Epithelial cell of proximal tubule (primary cell): ENCODE measurements around the gene MARS1. TPM values are rescaled to one million over a fixed set of nuclear protein-coding genes. Genes with fewer than 3 reads are reported as not detected.

Experiments used
- DNase-seq: peaks from one replicate; pipeline ENCODE4 v3.0.0-alpha.2; 2011; ENCODE audit warnings: low read depth
- H3K4me3 ChIP-seq: 2 replicates; pipeline ENCODE4 v1.5.1; 2011; ENCODE audit warnings: low read depth, mild to moderate bottlenecking, low read length
- CTCF ChIP-seq: conservative IDR thresholded peaks from 2 replicates; pipeline ENCODE4 v1.5.1; 2012; ENCODE audit warnings: low read depth, mild to moderate bottlenecking, low read length
- total RNA-seq: library from RNA; depleted of rRNA; stranded (reverse); fragments of >200 nt; gene quantifications from 2 replicates; pipeline ENCODE4 v1.2.3, GENCODE V29; 2015

MARS1 gene
- total RNA-seq, 1 donor from 2014 or later, result 107 TPM

- TF ChIP-seq CTCF, result no peak
- DNase-seq, result no peak
- H3K4me3 ChIP-seq, result no peak overlapping the region
Measured at GRCh38 chr12:57548488-57548887, 60.6 kb downstream of the MARS1 start.

- no peak for DNase-seq
- H3K4me3 ChIP-seq, result peak overlapping the region; percentile 56
- no peak for TF ChIP-seq CTCF
Measured at GRCh38 chr12:57549203-57549908, 61.5 kb downstream of the MARS1 start.

DNA sequence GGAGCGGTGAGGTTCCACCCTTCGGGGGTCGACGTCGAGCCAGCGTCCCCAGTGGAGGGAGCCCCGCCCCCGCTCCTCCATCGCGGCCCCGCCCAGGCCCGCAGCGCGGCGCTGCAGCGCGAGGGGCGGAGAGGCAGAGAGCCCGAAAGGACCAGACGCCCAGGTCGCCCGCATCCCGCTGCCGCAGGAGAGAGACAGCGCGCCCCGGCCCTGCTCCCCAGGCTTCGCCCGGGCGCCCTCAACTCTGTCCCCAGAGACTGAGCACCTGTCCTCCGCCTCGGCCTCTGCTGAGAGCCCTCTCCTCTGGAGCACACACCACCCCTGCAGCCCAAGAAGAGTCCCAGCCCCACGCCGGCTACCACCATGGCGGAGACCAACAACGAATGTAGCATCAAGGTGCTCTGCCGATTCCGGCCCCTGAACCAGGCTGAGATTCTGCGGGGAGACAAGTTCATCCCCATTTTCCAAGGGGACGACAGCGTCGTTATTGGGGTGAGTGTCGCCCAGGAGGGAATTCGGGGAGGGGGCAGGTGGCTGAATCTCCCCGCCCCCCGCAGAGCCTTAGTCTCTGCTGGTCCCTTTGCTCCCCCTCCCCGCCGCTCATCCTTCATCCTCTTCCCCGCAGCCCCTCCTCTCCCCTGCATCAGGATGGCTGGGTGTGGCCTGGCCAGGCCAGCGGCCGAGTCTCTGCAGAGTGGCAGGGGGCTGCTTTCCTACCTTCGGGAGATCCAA, 62.2 kb downstream of the MARS1 start, which contains the start of gene KIF5A:
Gene KIF5A, plus strand, starts transcription at position 136 of the 732 bp plus-strand sequence. Its CDS starts 228 bp downstream, at position 364.
- H3K4me3 ChIP-seq, result peak within 1 kb of the TSS; percentile 56
- no peak for DNase-seq
- no peak for TF ChIP-seq CTCF

DNA sequence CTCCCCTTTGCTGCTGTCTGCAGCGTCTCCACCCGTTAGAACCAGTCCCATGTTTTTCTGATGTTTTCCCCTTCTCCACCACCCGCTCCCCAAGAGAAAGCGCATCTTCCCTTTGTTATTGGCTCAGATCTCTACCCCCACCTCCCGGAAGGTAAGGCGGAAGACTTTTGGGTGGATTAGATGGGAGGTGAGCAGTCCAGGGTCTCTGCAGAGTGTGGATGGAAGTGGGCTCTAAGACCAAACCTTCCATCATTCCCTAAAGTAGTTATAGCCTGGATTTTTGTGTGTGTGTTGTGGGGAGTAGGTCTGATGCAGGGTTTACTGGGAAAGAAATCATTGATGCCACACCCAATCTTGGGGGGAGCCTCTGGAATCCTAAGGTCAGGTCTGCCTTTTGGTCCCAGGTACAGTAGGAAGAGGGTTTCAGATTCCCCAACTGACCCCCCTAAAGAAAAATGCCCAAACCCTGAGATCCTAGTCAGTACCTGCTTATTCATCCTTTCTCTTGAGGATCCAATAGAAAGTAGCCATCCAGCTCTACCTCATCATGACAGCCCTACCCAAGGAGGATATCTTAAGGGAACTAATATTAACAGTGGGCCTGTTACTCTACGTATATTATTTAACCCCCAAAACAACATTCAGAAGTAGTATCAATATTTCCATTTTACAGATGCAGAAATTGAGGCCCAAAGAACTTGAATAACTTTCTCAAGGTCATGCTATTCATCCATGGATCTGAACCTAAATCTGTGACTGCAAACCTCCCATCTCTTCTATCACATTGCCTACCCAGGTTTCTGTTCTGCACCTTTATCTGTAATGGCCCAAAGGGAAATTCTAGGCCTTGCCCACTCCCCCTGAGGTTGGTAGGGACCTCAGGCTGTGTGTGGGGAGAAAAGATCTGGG, 63.0 kb downstream of the MARS1 start:
- no peak overlapping the region for H3K4me3 ChIP-seq
- TF ChIP-seq CTCF, result no peak
- DNase-seq, result no peak

DNA sequence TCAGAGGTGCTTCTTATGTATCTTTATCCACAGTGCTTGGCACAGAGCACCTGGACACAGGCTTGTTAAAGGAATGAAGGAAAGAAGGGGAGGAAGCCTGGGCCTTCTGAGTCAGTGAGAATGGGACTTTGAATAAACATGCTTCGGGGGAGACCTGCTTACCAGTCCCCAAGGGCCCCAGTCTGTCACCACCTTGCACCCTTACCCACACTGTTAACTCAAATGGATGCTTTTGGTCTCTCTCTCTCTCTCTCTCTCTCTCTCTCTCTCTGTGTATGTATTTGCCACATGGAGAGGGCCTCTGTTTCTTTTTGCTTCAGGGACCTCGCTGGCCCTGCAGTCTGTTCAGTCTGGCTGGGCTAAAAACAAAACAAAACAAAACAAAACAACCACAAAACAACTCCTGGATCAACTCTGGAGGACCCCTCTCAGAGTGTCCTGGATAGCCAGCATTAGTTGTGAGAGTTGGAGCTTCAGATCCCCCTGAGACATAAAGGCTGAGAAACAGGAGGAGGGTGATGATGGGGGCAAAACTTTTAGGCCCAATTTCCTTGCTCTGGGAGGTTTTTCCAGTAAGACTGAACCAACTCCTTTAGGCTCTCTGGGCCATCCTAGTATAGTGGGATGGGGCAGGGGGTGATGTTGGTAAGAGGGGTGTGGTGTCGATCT, 63.9 kb downstream of the MARS1 start:
- DNase-seq, result no peak
- TF ChIP-seq CTCF, result no peak
- no peak overlapping the region for H3K4me3 ChIP-seq

- no peak for TF ChIP-seq CTCF
- no peak for DNase-seq
- no peak overlapping the region for H3K4me3 ChIP-seq
Measured at GRCh38 chr12:57552306-57552651, 64.4 kb downstream of the MARS1 start.
